Measurements from ENCODE around the gene LSM3.

GRCh38 chr3:14181253-14181652 lies 2.6 kb downstream of the LSM3 start:
- TF ChIP-seq CTCF (IDR thresholded peaks at IDR 0.05) = no peak
- no peak for TF ChIP-seq ZFX (IDR thresholded peaks at IDR 0.05; ENCODE audit: borderline replicate concordance)

Data from 22Rv1 (cell line).